Mesenchymal stem cell (in vitro differentiated cells and primary cell): ENCODE data around the gene CPT1B.

Source experiments
- DNase-seq: peaks from one replicate; pipeline ENCODE4 v3.0.0-alpha.2; 2013
- H2AFZ ChIP-seq: one replicate; pipeline ENCODE4 v1.6.1; 2013; ENCODE audit warnings: low read depth, mild to moderate bottlenecking, control low read depth, inconsistent platforms, low read length, moderate library complexity
- H2AK5ac ChIP-seq: 2 replicates; pipeline ENCODE4 v1.6.1; 2013; ENCODE audit warnings: low read length, moderate library complexity, mild to moderate bottlenecking, inconsistent platforms; ENCODE audit not compliant: severe bottlenecking
- H2BK120ac ChIP-seq: one replicate; pipeline ENCODE4 v1.6.1; 2013; ENCODE audit warnings: low read depth, mild to moderate bottlenecking, inconsistent platforms, low read length, moderate library complexity
- H2BK12ac ChIP-seq, 2 experiments: one replicate each; pipeline ENCODE4 v1.6.1; 2013; ENCODE audit warnings: inconsistent platforms in 2 of 2, low read length in 2 of 2, mild to moderate bottlenecking in 2 of 2, moderate library complexity in 2 of 2, control low read depth in 1 of 2
- H2BK15ac ChIP-seq: one replicate; pipeline ENCODE4 v1.6.1; 2013; ENCODE audit warnings: mild to moderate bottlenecking, low read depth, inconsistent platforms; ENCODE audit not compliant: poor library complexity, severe bottlenecking
- H2BK5ac ChIP-seq: 2 replicates; pipeline ENCODE4 v1.6.1; 2013; ENCODE audit warnings: low read depth, mild to moderate bottlenecking, low read length, control low read depth, inconsistent platforms; ENCODE audit not compliant: poor library complexity, severe bottlenecking
- H3K14ac ChIP-seq, 2 experiments: one replicate each; pipeline ENCODE4 v1.6.1; 2013; ENCODE audit warnings: inconsistent platforms in 2 of 2, low read length in 2 of 2, control low read depth in 1 of 2, mild to moderate bottlenecking in 1 of 2, moderate library complexity in 1 of 2
- H3K18ac ChIP-seq, 2 experiments: one replicate each; pipeline ENCODE4 v1.6.1; 2013; ENCODE audit warnings: inconsistent platforms in 2 of 2, low read length in 2 of 2, control low read depth in 1 of 2, low read depth in 1 of 2, mild to moderate bottlenecking in 1 of 2
- H3K23ac ChIP-seq, 2 experiments: one replicate each; pipeline ENCODE4 v1.6.1; 2013; ENCODE audit warnings: inconsistent platforms in 2 of 2, low read length in 2 of 2, mild to moderate bottlenecking in 2 of 2, moderate library complexity in 2 of 2, control low read depth in 1 of 2
- H3K27ac ChIP-seq: 2 replicates; pipeline ENCODE4 v1.5.1; 2013; ENCODE audit warnings: mild to moderate bottlenecking, moderate library complexity, low read length, control low read depth, inconsistent platforms; ENCODE audit not compliant: poor library complexity, severe bottlenecking
- H3K27me3 ChIP-seq, 2 experiments: 2 replicates each; pipeline versions ENCODE4 v1.6.1 to v1.7.0; 2013; ENCODE audit warnings: low read length in 2 of 2, mild to moderate bottlenecking in 2 of 2, moderate library complexity in 2 of 2, control low read depth in 1 of 2, inconsistent platforms in 1 of 2; ENCODE audit not compliant: control insufficient read depth in 1 of 2, insufficient read depth in 1 of 2
- H3K36me3 ChIP-seq, 2 experiments: 2 replicates each; pipeline versions ENCODE4 v1.6.1 to v1.7.0; 2013; ENCODE audit warnings: low read length in 2 of 2, control low read depth in 1 of 2, inconsistent platforms in 1 of 2, low read depth in 1 of 2, mild to moderate bottlenecking in 1 of 2; ENCODE audit not compliant: insufficient read depth in 2 of 2, control insufficient read depth in 1 of 2
- H3K4ac ChIP-seq, 2 experiments: one replicate each; pipeline ENCODE4 v1.6.1; 2013; ENCODE audit warnings: inconsistent platforms in 2 of 2, low read length in 2 of 2, mild to moderate bottlenecking in 2 of 2, moderate library complexity in 2 of 2, control low read depth in 1 of 2, low read depth in 1 of 2
- H3K4me1 ChIP-seq: 2 replicates; pipeline ENCODE4 v1.6.1; 2013; ENCODE audit warnings: low read depth, low read length, control low read depth; ENCODE audit not compliant: control insufficient read depth, insufficient read depth
- H3K4me2 ChIP-seq: 2 replicates; pipeline ENCODE4 v1.6.1; 2013; ENCODE audit warnings: low read length, mild to moderate bottlenecking, inconsistent platforms; ENCODE audit not compliant: poor library complexity, severe bottlenecking
- H3K4me3 ChIP-seq, 2 experiments: 2 replicates each; pipeline versions ENCODE4 v1.5.1 to v1.7.0; 2013; ENCODE audit warnings: low read length in 2 of 2, mild to moderate bottlenecking in 2 of 2, control low read depth in 1 of 2, low read depth in 1 of 2; ENCODE audit not compliant: insufficient read depth in 1 of 2
- H3K79me1 ChIP-seq: replicated peaks from 2 replicates; pipeline ENCODE4 v1.6.1; 2013; ENCODE audit warnings: mild to moderate bottlenecking, control low read depth, low read length, inconsistent platforms; ENCODE audit not compliant: poor library complexity, severe bottlenecking
- H3K9ac ChIP-seq: 2 replicates; pipeline ENCODE4 v1.7.0; 2013; ENCODE audit warnings: mild to moderate bottlenecking, low read length, moderate library complexity
- H3K9me3 ChIP-seq: 2 replicates; pipeline ENCODE4 v1.7.0; 2013; ENCODE audit warnings: mild to moderate bottlenecking, low read length; ENCODE audit not compliant: control insufficient read depth
- H4K8ac ChIP-seq: one replicate; pipeline ENCODE4 v1.6.1; 2013; ENCODE audit warnings: inconsistent platforms, mild to moderate bottlenecking, low read length, moderate library complexity
- H4K91ac ChIP-seq: one replicate; pipeline ENCODE4 v1.6.1; 2013; ENCODE audit warnings: mild to moderate bottlenecking, low read length, inconsistent platforms
- WGBS: methylation state at CpG from one replicate; pipeline ENCODE4 v1.1.7; 2013; ENCODE audit warnings: mixed read lengths; 5-methylcytosine and 5-hydroxymethylcytosine counted together

The CPT1B gene

DNA sequence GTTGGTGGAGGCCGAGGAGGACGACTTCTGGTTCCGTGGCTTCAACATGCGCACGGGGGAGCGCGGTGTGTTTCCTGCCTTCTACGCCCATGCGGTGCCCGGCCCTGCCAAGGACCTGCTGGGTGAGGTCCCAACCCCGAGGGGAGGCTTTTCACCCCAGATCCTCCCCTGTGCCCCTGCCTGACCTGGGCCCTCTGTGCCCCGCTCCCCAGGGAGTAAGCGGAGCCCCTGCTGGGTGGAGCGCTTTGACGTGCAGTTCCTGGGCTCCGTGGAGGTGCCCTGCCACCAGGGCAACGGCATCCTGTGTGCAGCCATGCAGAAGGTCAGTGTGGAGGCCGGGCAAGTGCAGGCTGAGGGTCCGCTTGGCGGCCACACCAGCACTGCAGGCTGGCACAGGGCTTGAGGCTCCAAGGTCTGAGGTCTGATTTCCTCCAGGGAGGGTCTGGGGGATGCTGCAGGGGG, 27.4 kb upstream of the CPT1B start:
- H3K4me1 ChIP-seq: peaks cover 3% of the 10 kb centered on the region
- H2BK12ac ChIP-seq: no peak overlapping the region
- no peak overlapping the region for H3K4ac ChIP-seq
- WGBS: 95% methylated on average over 20 of the region's 20 CpGs
- peaks cover 57 to 86% of the 10 kb centered on the region in 2 experiments for H3K27me3 ChIP-seq
- H3K18ac ChIP-seq: no peak overlapping the region
- H3K79me1 ChIP-seq: no peaks in the 10 kb centered on the region
- no peaks in the 10 kb centered on the region for H3K9me3 ChIP-seq
- H4K91ac ChIP-seq: no peak overlapping the region
- no peak overlapping the region for H2BK5ac ChIP-seq
- no peak overlapping the region for H2AK5ac ChIP-seq
- no peak overlapping the region for H3K4me2 ChIP-seq
- H3K23ac ChIP-seq: no peak overlapping the region
- no peak overlapping the region for H3K27ac ChIP-seq
- H4K8ac ChIP-seq: no peak overlapping the region
- H2BK15ac ChIP-seq: no peak overlapping the region
- no peak overlapping the region for H3K4me3 ChIP-seq
- H2BK120ac ChIP-seq: no peak overlapping the region
- no peak overlapping the region for H2AFZ ChIP-seq
- no peak overlapping the region for H3K9ac ChIP-seq
- peaks cover 0 to 7% of the 10 kb centered on the region in 2 experiments for H3K36me3 ChIP-seq
- no peak for DNase-seq
- H3K14ac ChIP-seq: no peak overlapping the region

DNA sequence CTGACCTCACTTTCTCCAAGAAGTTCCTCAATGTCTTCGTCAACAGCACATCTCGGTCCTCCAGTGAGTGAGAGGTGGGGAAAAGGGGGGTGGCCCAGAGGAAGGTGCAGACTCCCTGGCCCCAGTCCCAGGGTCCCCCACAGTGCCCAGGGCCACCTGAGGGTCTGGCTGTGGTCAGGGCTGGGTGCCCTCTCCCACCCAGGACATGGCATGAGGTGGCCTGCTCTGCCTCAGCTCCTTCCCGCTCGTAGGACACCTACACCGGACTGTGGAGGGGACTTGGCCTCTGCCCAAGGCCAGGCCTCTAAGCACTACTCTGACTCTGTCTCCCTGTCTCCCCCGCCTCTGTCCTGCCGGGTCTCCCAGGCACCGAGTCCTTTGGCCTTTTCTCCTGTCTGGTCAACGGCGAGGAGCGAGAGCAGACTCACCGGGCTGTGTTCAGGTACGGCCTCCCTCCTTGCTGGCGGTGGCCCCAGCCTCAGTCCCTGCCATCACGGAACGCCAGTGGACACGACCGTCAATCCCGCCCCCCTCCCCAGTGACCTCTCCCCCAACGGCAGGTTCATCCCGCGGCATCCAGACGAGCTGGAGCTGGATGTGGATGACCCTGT, 26.9 kb upstream of the CPT1B start:
- Histone ChIP-seq H3K4me2 (no peak overlapping the region), H3K36me3 (peaks cover 0 to 7% of the 10 kb centered on the region in 2 experiments), H2AFZ (no peak overlapping the region), H3K27ac (no peak overlapping the region), H4K91ac (no peak overlapping the region), H3K18ac (no peak overlapping the region), H4K8ac (no peak overlapping the region), H3K79me1 (no peaks in the 10 kb centered on the region), H3K27me3 (peaks cover 52 to 81% of the 10 kb centered on the region in 2 experiments), H3K23ac (no peak overlapping the region), H2BK12ac (no peak overlapping the region), H2BK15ac (no peak overlapping the region), H3K4me3 (no peak overlapping the region), H3K4me1 (peaks cover 4% of the 10 kb centered on the region), H2BK120ac (no peak overlapping the region), H2AK5ac (no peak overlapping the region), H3K14ac (no peak overlapping the region), H2BK5ac (no peak overlapping the region), H3K4ac (no peak overlapping the region), H3K9ac (no peak overlapping the region), H3K9me3 (no peaks in the 10 kb centered on the region)
- WGBS: 95% methylated on average over 16 of the region's 23 CpGs
- DNase-seq: no peak

DNA sequence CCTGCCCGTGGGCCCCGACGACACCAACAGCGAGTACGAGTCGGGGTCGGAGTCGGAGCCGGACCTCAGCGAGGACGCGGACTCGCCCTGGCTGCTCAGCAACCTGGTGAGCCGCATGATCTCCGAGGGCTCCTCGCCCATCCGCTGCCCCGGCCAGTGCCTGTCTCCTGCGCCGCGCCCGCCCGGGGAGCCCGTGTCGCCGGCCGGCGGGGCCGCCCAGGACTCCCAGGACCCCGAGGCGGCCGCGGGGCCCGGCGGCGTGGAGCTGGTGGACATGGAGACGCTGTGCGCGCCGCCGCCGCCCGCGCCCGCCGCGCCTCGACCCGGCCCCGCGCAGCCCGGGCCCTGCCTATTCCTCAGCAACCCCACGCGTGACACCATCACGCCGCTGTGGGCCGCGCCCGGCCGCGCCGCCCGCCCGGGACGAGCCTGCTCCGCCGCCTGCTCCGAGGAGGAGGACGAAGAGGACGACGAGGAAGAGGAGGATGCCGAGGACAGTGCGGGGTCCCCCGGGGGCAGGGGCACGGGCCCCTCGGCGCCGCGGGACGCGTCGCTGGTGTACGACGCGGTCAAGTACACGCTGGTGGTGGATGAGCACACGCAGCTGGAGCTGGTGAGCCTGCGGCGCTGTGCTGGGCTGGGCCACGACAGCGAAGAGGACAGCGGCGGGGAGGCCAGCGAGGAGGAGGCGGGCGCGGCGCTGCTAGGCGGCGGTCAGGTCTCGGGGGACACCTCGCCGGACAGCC, 26.2 kb upstream of the CPT1B start:
- H3K4ac ChIP-seq: no peak overlapping the region
- H4K91ac ChIP-seq: no peak overlapping the region
- peaks cover 9% of the 10 kb centered on the region for H3K4me1 ChIP-seq
- H3K36me3 ChIP-seq: peaks cover 0 to 7% of the 10 kb centered on the region in 2 experiments
- H4K8ac ChIP-seq: no peak overlapping the region
- H3K27ac ChIP-seq: no peak overlapping the region
- no peak overlapping the region for H3K9ac ChIP-seq
- no peak overlapping the region for H2BK5ac ChIP-seq
- H3K18ac ChIP-seq: no peak overlapping the region
- no peak overlapping the region for H2AFZ ChIP-seq
- no peak overlapping the region for H3K23ac ChIP-seq
- no peaks in the 10 kb centered on the region for H3K9me3 ChIP-seq
- H2AK5ac ChIP-seq: no peak overlapping the region
- H3K27me3 ChIP-seq: peaks cover 55 to 79% of the 10 kb centered on the region in 2 experiments
- 72% methylated on average over 90 of the region's 103 CpGs for WGBS
- H3K79me1 ChIP-seq: no peaks in the 10 kb centered on the region
- H2BK12ac ChIP-seq: no peak overlapping the region
- H3K14ac ChIP-seq: no peak overlapping the region
- H2BK15ac ChIP-seq: no peak overlapping the region
- no peak for DNase-seq
- H3K4me3 ChIP-seq: no peak overlapping the region
- H3K4me2 ChIP-seq: no peak overlapping the region
- H2BK120ac ChIP-seq: no peak overlapping the region

DNA sequence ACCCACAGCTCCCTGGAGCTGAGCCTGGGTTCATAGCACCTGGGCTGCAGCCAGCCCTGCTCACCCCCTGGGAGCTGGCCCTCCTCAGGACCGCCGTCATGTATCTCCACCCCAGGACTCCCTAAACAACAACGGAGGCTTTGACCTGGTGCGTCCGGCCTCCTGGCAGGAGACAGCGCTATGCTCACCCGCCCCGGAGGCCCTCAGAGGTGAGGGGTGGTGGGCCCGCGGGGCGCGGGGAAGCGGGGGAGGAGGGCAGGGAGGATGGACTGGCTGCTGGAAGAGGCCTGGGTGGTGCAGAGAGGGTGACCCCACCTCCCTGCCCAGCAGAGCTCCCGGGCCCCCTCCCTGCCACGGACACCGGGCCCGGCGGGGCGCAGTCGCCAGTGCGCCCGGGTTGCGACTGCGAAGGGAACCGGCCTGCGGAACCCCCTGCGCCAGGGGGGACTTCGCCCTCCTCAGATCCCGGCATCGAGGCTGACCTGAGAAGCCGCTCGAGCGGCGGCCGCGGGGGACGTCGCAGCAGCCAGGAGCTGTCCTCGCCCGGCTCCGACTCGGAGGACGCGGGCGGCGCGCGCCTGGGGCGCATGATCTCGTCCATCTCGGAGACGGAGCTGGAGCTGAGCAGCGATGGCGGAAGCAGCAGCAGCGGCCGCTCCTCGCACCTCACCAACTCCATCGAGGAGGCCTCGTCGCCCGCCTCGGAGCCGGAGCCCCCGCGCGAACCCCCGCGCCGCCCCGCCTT, 25.5 kb upstream of the CPT1B start:
- Histone ChIP-seq H4K91ac (no peak overlapping the region), H3K27me3 (peaks cover 59 to 77% of the 10 kb centered on the region in 2 experiments), H2BK12ac (no peak overlapping the region), H2BK120ac (no peak overlapping the region), H3K23ac (no peak overlapping the region), H3K27ac (no peak overlapping the region), H2BK5ac (no peak overlapping the region), H3K4me3 (no peak overlapping the region), H3K4me1 (peaks cover 9% of the 10 kb centered on the region), H4K8ac (no peak overlapping the region), H3K36me3 (peaks cover 0 to 7% of the 10 kb centered on the region in 2 experiments), H3K4me2 (no peak overlapping the region), H3K14ac (no peak overlapping the region), H3K9me3 (no peaks in the 10 kb centered on the region), H2BK15ac (no peak overlapping the region), H3K9ac (no peak overlapping the region), H2AK5ac (no peak overlapping the region), H3K4ac (no peak overlapping the region), H3K18ac (no peak overlapping the region), H2AFZ (no peak overlapping the region), H3K79me1 (no peaks in the 10 kb centered on the region)
- no peak for DNase-seq
- 46% methylated on average over 66 of the region's 70 CpGs for WGBS
